ENCODE data around the gene NAALADL2. TPM values are rescaled to one million over a fixed set of nuclear protein-coding genes. Genes with fewer than 3 reads are reported as not detected.
"Not testable (repeated sequence)": the region's sequence is repeated elsewhere in the genome, so short reads cannot be mapped to it uniquely, and the experiment has no call there.

Gene NAALADL2
- total RNA-seq, 1 experiment from 2014 or later, result 4.7 TPM

GRCh38 chr3:175493301-175493700 lies 634.2 kb downstream of the NAALADL2 start:
- Histone ChIP-seq H3K4me3 (no peak overlapping the region), H3K27ac (no peak overlapping the region), H3K9me3 (replicated peaks) (no peaks in the 10 kb centered on the region), H3K36me3 (no peaks in the 10 kb centered on the region), H3K4me1 (replicated peaks) (no peaks in the 10 kb centered on the region), H3K27me3 (replicated peaks) (no peaks in the 10 kb centered on the region)
- DNase-seq (ENCODE audit: low read depth in 1 of 2, low spot score in 2 of 2), result no peak

- no peaks in the 10 kb centered on the region for H3K27me3 ChIP-seq (replicated peaks)
- no peaks in the 10 kb centered on the region for H3K9me3 ChIP-seq (replicated peaks)
- H3K4me1 ChIP-seq (replicated peaks), result no peaks in the 10 kb centered on the region
- no peak overlapping the region for H3K4me3 ChIP-seq
- DNase-seq (ENCODE audit: low read depth in 1 of 2, low spot score in 2 of 2), result no peak
- no peak overlapping the region for H3K27ac ChIP-seq
- H3K36me3 ChIP-seq, result no peaks in the 10 kb centered on the region
Measured at GRCh38 chr3:175495331-175495730, 636.2 kb downstream of the NAALADL2 start.

- Histone ChIP-seq H3K27me3 (replicated peaks) (no peaks in the 10 kb centered on the region), H3K4me1 (replicated peaks) (no peaks in the 10 kb centered on the region), H3K36me3 (no peaks in the 10 kb centered on the region), H3K9me3 (replicated peaks) (no peaks in the 10 kb centered on the region), H3K4me3 (no peak overlapping the region), H3K27ac (no peak overlapping the region)
- no peak for DNase-seq (ENCODE audit: low read depth in 1 of 2, low spot score in 2 of 2)
Measured at GRCh38 chr3:175502155-175502554, 643.0 kb downstream of the NAALADL2 start.

GRCh38 chr3:175511219-175511785 lies 652.2 kb downstream of the NAALADL2 start:
- Histone ChIP-seq H3K27me3 (replicated peaks) (no peaks in the 10 kb centered on the region), H3K9me3 (replicated peaks) (0 out of 2 replicates have a peak, but pooled peaks cover 2% of the 10 kb centered on the region), H3K36me3 (no peaks in the 10 kb centered on the region), H3K4me3 (no peak overlapping the region), H3K4me1 (replicated peaks) (no peaks in the 10 kb centered on the region), H3K27ac (no peak overlapping the region)
- no peak for DNase-seq (ENCODE audit: low read depth in 1 of 2, low spot score in 2 of 2)

- no peaks in the 10 kb centered on the region for H3K4me1 ChIP-seq (replicated peaks)
- H3K27ac ChIP-seq, result no peak overlapping the region
- H3K9me3 ChIP-seq (replicated peaks), result 0 out of 2 replicates have a peak, but pooled peaks cover 2% of the 10 kb centered on the region
- H3K36me3 ChIP-seq, result no peaks in the 10 kb centered on the region
- H3K4me3 ChIP-seq, result no peak overlapping the region
- no peak for DNase-seq (ENCODE audit: low read depth in 1 of 2, low spot score in 2 of 2)
- no peaks in the 10 kb centered on the region for H3K27me3 ChIP-seq (replicated peaks)
Measured at GRCh38 chr3:175512700-175513099, 653.6 kb downstream of the NAALADL2 start.

GRCh38 chr3:175518459-175518858 lies 659.3 kb downstream of the NAALADL2 start:
- H3K36me3 ChIP-seq, result no peaks in the 10 kb centered on the region
- H3K27ac ChIP-seq, result no peak overlapping the region
- no peak overlapping the region for H3K4me3 ChIP-seq
- DNase-seq (ENCODE audit: low read depth in 1 of 2, low spot score in 2 of 2), result no peak
- H3K4me1 ChIP-seq (replicated peaks), result no peaks in the 10 kb centered on the region
- no peaks in the 10 kb centered on the region for H3K27me3 ChIP-seq (replicated peaks)
- no peaks in the 10 kb centered on the region for H3K9me3 ChIP-seq (replicated peaks)

- H3K4me1 ChIP-seq (replicated peaks), result no peaks in the 10 kb centered on the region
- DNase-seq (ENCODE audit: low read depth in 1 of 2, low spot score in 2 of 2), result no peak
- no peak overlapping the region for H3K4me3 ChIP-seq
- no peaks in the 10 kb centered on the region for H3K9me3 ChIP-seq (replicated peaks)
- H3K36me3 ChIP-seq, result no peaks in the 10 kb centered on the region
- no peaks in the 10 kb centered on the region for H3K27me3 ChIP-seq (replicated peaks)
- H3K27ac ChIP-seq, result no peak overlapping the region
Measured at GRCh38 chr3:175521406-175521805, 662.3 kb downstream of the NAALADL2 start.

GRCh38 chr3:175526191-175526590 lies 667.1 kb downstream of the NAALADL2 start:
- no peak for DNase-seq (ENCODE audit: low read depth in 1 of 2, low spot score in 2 of 2)
- Histone ChIP-seq H3K27ac (peak overlapping the region; percentile 17; the same call in 1 of the 2 replicates), H3K4me3 (peak overlapping the region; percentile 35), H3K27me3 (replicated peaks) (no peaks in the 10 kb centered on the region), H3K4me1 (replicated peaks) (no peaks in the 10 kb centered on the region), H3K9me3 (replicated peaks) (no peaks in the 10 kb centered on the region), H3K36me3 (no peaks in the 10 kb centered on the region)

GRCh38 chr3:175526609-175527280 lies 667.6 kb downstream of the NAALADL2 start:
- no peaks in the 10 kb centered on the region for H3K9me3 ChIP-seq (replicated peaks)
- no peaks in the 10 kb centered on the region for H3K36me3 ChIP-seq
- peak overlapping the region; percentile 35 for H3K4me3 ChIP-seq
- peak in 1 of 2 experiments; percentile 7 for DNase-seq (ENCODE audit: low read depth in 1 of 2, low spot score in 2 of 2)
- no peaks in the 10 kb centered on the region for H3K4me1 ChIP-seq (replicated peaks)
- H3K27me3 ChIP-seq (replicated peaks), result no peaks in the 10 kb centered on the region
- H3K27ac ChIP-seq, result peak overlapping the region; percentile 17; the same call in 1 of the 2 replicates

- not testable (repeated sequence) for H3K4me3 ChIP-seq; H3K9me3 ChIP-seq (replicated peaks); H3K36me3 ChIP-seq; DNase-seq (ENCODE audit: low read depth in 1 of 2, low spot score in 2 of 2); H3K27ac ChIP-seq; H3K4me1 ChIP-seq (replicated peaks); H3K27me3 ChIP-seq (replicated peaks)
Measured at GRCh38 chr3:175528693-175529092, 669.6 kb downstream of the NAALADL2 start.

- H3K4me3 ChIP-seq, result no peak overlapping the region
- no peak for DNase-seq (ENCODE audit: low read depth in 1 of 2, low spot score in 2 of 2)
- no peaks in the 10 kb centered on the region for H3K36me3 ChIP-seq
- no peaks in the 10 kb centered on the region for H3K27me3 ChIP-seq (replicated peaks)
- H3K9me3 ChIP-seq (replicated peaks), result no peaks in the 10 kb centered on the region
- no peak overlapping the region for H3K27ac ChIP-seq
- H3K4me1 ChIP-seq (replicated peaks), result no peaks in the 10 kb centered on the region
Measured at GRCh38 chr3:175535351-175535750, 676.2 kb downstream of the NAALADL2 start.

GRCh38 chr3:175546115-175546514 lies 687.0 kb downstream of the NAALADL2 start:
- H3K36me3 ChIP-seq, result no peaks in the 10 kb centered on the region
- no peaks in the 10 kb centered on the region for H3K27me3 ChIP-seq (replicated peaks)
- H3K9me3 ChIP-seq (replicated peaks), result no peaks in the 10 kb centered on the region
- no peak for DNase-seq (ENCODE audit: low read depth in 1 of 2, low spot score in 2 of 2)
- H3K4me1 ChIP-seq (replicated peaks), result no peaks in the 10 kb centered on the region
- H3K4me3 ChIP-seq, result no peak overlapping the region
- H3K27ac ChIP-seq, result no peak overlapping the region

GRCh38 chr3:175552929-175553328 lies 693.8 kb downstream of the NAALADL2 start:
- no peak overlapping the region for H3K27ac ChIP-seq
- H3K27me3 ChIP-seq (replicated peaks), result no peaks in the 10 kb centered on the region
- no peaks in the 10 kb centered on the region for H3K4me1 ChIP-seq (replicated peaks)
- no peaks in the 10 kb centered on the region for H3K9me3 ChIP-seq (replicated peaks)
- H3K36me3 ChIP-seq, result no peaks in the 10 kb centered on the region
- DNase-seq (ENCODE audit: low read depth in 1 of 2, low spot score in 2 of 2), result no peak
- H3K4me3 ChIP-seq, result no peak overlapping the region

GRCh38 chr3:175554801-175555200 lies 695.7 kb downstream of the NAALADL2 start:
- no peak overlapping the region for H3K4me3 ChIP-seq
- no peak for DNase-seq (ENCODE audit: low read depth in 1 of 2, low spot score in 2 of 2)

More at GRCh38 chr3:175554801-175555200, 695.7 kb downstream of the NAALADL2 start:
- no peak overlapping the region for H3K27ac ChIP-seq
- H3K4me1 ChIP-seq (replicated peaks), result no peaks in the 10 kb centered on the region
- no peaks in the 10 kb centered on the region for H3K9me3 ChIP-seq (replicated peaks)
- no peaks in the 10 kb centered on the region for H3K36me3 ChIP-seq
- no peaks in the 10 kb centered on the region for H3K27me3 ChIP-seq (replicated peaks)

All from SJSA1 (cell line).